Non-pigmented ciliary epithelial cell (primary cell): ENCODE data around the gene WDR55.
"Not testable (repeated sequence)": the region's sequence is repeated elsewhere in the genome, so short reads cannot be mapped to it uniquely, and the experiment has no call there.

Source experiments
- DNase-seq: peaks from one replicate; pipeline ENCODE4 v3.0.0-alpha.2; 2010; ENCODE audit warnings: low read depth

Gene WDR55

DNA sequence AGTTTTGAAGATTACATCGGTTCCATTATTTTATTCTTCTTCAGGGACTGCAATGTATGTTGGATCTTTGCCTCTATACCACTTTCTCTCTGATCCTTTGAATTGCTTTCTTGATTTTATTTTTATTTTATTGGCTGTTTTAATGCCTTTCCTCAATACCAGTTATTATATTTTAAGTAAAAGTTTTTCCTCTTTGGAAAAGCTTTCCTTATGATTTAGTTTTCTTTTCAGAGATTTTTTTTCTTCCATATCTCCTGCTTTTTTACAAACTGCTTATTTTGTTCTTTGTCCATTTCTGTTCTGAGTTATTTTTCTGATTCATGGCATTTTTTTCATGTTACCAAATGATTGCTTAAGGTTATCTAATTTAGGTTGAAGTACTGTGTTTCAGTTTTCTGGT, 47.1 kb downstream of the WDR55 start:
- no peak for DNase-seq

DNA sequence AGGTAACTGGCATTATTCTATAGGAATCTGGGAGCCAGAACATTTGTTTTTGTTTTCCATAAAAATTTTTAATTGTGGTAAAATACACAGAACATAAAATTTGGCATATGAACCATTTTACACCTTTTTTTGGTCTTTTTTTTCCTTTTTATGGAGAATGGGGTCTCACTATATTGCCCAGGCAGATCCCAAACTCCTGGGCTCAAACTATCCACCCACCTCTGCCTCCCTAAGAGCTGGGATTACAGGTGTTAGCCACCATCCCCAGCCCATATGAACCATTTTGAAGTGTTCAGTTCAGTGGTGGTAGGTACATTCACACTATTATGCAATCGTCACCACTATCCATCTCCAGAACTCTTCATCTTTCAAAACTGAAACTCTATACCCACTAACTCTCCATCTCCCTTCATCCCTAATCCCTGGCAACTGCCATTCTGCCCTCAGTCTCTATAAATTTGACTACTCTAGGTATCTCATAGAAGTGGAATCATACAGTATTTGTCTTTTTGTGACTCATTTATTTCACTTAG, 48.9 kb downstream of the WDR55 start:
- DNase-seq, result no peak

DNA sequence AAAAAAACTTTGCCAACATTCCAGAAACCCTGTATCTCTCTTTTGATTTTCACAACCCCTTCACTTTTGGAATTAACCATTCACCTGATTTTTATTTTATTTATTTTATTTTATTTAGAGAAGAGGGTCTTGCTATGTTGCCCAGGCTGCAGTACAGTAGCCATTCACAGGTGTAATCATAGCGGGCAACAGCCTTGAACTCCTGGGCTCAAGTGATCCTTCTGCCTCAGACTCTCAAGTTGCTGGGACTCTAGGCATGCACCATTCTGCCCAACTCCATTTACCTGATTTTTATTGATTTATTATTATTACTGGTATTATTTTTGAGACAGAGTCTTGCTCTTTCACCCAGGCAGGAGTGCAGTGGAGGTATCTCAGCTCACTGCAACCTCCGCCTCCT, 51.5 kb downstream of the WDR55 start:
- DNase-seq, result not testable (repeated sequence)

DNA sequence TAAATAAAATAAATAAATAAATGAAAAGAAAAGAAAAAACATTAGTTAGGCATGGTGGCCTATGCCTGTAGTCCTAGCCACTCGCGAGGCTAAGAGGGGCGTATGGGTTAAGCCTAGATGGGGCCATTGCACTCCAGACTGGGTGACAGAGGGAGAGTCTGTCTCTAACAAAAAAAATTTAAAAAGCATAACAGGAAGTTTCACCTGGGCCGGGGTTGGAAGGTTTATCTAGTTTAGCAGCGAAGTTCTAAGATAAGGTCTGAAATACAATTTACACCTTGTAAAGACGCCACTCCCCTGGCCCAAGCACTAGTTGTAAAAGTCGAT, 53.5 kb downstream of the WDR55 start:
- DNase-seq, result no peak

DNA sequence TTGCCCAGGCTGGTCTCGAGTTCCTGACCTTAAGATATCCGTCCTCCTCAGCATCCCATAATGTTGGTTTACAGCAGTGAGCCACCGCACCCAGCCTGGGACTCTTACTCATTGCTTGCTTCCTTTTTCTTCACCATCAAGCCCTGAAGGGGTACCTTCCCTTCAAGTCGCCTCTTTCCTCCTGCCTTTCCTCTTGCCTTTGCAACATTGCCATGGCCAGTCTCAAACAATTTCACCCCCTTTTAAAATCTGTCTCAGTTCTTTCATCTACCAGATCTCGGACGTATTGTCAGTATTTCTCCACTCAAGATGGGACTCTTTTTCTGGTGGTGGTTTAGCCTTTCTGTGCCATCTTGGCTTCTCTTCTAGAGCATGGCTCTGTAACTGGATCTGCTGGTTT, 56.0 kb downstream of the WDR55 start:
- not testable (repeated sequence) for DNase-seq

DNA sequence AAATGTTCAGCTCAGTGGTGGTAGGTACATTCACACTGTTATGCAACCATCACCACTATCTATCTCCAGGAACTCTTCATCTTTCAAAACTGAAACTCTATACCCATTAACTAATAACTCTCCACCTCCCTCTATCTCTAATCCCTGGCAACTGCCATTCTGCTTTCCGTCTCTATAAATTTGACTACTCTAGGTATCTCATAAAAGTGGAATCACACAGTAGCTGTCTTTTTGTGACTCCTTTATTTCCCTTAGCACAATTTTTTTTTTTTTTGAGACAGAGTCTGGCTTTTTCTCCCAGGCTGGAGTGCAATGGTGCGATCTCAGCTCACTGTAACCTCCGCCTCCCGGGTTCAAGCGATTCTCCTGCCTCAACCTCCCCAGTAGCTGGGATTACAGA, 56.7 kb downstream of the WDR55 start:
- DNase-seq, result not testable (repeated sequence)
